Naive thymus-derived CD8-positive, alpha-beta T cell (primary cell): ENCODE data around the gene ATP6V1G2. TPM values are rescaled to one million over a fixed set of nuclear protein-coding genes. Genes with fewer than 3 reads are reported as not detected.

ENCODE experiments used
- ATAC-seq, 2 donors: fragments of 150-1000 bp; cut with Tn5 transposase in 1 of 2; sonication (Bioruptor Pico), chemical (Tn5 transposase) in 1 of 2; 1 replicate in 1 of 2; 2 replicates in 1 of 2; pipeline ENCODE4 v1.10.0; 2021; ENCODE audit warnings: mild to moderate bottlenecking in 2 of 2, moderate library complexity in 2 of 2
- POLR2A ChIA-PET: fragments of 350-600 bp; sonication (Branson Sonifier 250); formaldehyde crosslinking; loops from one replicate; lab custom pipeline; 2021; ENCODE audit warnings: antibody characterized with exemption; lab: Charles Lee
- DNase-seq, 10 donors: peaks; one replicate each; pipeline versions ENCODE4 v3.0.0 to v3.0.0-alpha.2; 2020 to 2022
- H3K27ac Mint-ChIP-seq, 10 donors: one replicate each; pipeline ENCODE4 v1.8.0; 2020 to 2022; ENCODE audit warnings: mild to moderate bottlenecking in 10 of 10, mixed read lengths in 10 of 10, moderate library complexity in 4 of 10, inconsistent platforms in 1 of 10
- H3K27me3 Mint-ChIP-seq, 5 donors: one replicate each; pipeline ENCODE4 v1.8.0; 2021 to 2022; ENCODE audit warnings: mixed read lengths in 5 of 5
- H3K36me3 Mint-ChIP-seq, 3 donors: one replicate each; pipeline ENCODE4 v1.8.0; 2020 to 2022; ENCODE audit warnings: mixed read lengths in 3 of 3, mild to moderate bottlenecking in 2 of 3, inconsistent platforms in 1 of 3
- H3K4me1 Mint-ChIP-seq, 4 donors: one replicate each; pipeline ENCODE4 v1.8.0; 2021 to 2022; ENCODE audit warnings: mixed read lengths in 4 of 4
- H3K4me3 Mint-ChIP-seq, 10 donors: one replicate each; pipeline ENCODE4 v1.8.0; 2020 to 2022; ENCODE audit warnings: mild to moderate bottlenecking in 10 of 10, mixed read lengths in 10 of 10, moderate library complexity in 6 of 10, inconsistent platforms in 1 of 10
- H3K9me3 Mint-ChIP-seq, 9 donors: one replicate each; pipeline ENCODE4 v1.8.0; 2020 to 2022; ENCODE audit warnings: mixed read lengths in 9 of 9, mild to moderate bottlenecking in 3 of 9, inconsistent platforms in 1 of 9, moderate library complexity in 1 of 9
- polyA plus RNA-seq, 3 donors: library from polyadenylated mRNA; unstranded; fragments of 300-500 nt; fragmentation: Illumina TruSeq; gene quantifications; one replicate each; pipeline ENCODE4 v1.2.3, GENCODE V29; 2021
- total RNA-seq, 8 experiments: library from RNA in 2 of 8; stranded (reverse) in 2 of 8; gene quantifications; one replicate each; pipeline ENCODE4 v1.2.3 and lab custom pipeline; 2021 to 2026

ATP6V1G2 gene
- total and polyA plus RNA-seq, 5 experiments from 2014 or later, result 0.55 to 7.9 (median 4.2) TPM; not detected in 1

GRCh38 chr6:31534011-31534410, 12.4 kb downstream of the ATP6V1G2 start:
- H3K9me3 Mint-ChIP-seq, result no peaks in the 10 kb centered on the region
- ATAC-seq (no peak), DNase-seq (no peak)
- H3K36me3 Mint-ChIP-seq, result peaks cover 12 to 93% (median 27%) of the 10 kb centered on the region in 3 donors
- H3K27me3 Mint-ChIP-seq, result no peaks in the 10 kb centered on the region
- POLR2A ChIA-PET, result no interaction called here
- H3K4me3 Mint-ChIP-seq, result no peak overlapping the region
- H3K4me1 Mint-ChIP-seq, result peaks cover 10 to 51% (median 44%) of the 10 kb centered on the region in 4 donors
- H3K27ac Mint-ChIP-seq, result peak overlapping the region in 4 of 10 donors; percentile 3 to 51 (median 24)

GRCh38 chr6:31533455-31533841, 13.0 kb downstream of the ATP6V1G2 start:
- Mint-ChIP-seq H3K4me1 (peaks cover 4 to 47% (median 38%) of the 10 kb centered on the region in 4 donors), H3K9me3 (no peaks in the 10 kb centered on the region), H3K4me3 (no peak overlapping the region), H3K27me3 (no peaks in the 10 kb centered on the region), H3K36me3 (peaks cover 12 to 91% (median 27%) of the 10 kb centered on the region in 3 donors), H3K27ac (peak overlapping the region in 2 of 10 donors; percentile 27 to 71)
- ATAC-seq (no peak), DNase-seq (no peak)
- POLR2A ChIA-PET, result no interaction called here

GRCh38 chr6:31532644-31533454, 13.6 kb downstream of the ATP6V1G2 start:
- Mint-ChIP-seq H3K36me3 (peaks cover 12 to 89% (median 24%) of the 10 kb centered on the region in 3 donors), H3K4me3 (no peak overlapping the region), H3K27me3 (no peaks in the 10 kb centered on the region), H3K4me1 (peaks cover 2 to 46% (median 33%) of the 10 kb centered on the region in 4 donors), H3K9me3 (no peaks in the 10 kb centered on the region), H3K27ac (peak overlapping the region in 4 of 10 donors; percentile 9 to 71 (median 52))
- POLR2A ChIA-PET, result interaction anchor here (0.5 to 1.6 kb wide), 3 partner anchors 8 to 436 kb away, joined by 4 to 7 read pairs (median 4); partner anchors contain the start of gene DDX39B
- no peak for DNase-seq
- no peak for ATAC-seq

DNA sequence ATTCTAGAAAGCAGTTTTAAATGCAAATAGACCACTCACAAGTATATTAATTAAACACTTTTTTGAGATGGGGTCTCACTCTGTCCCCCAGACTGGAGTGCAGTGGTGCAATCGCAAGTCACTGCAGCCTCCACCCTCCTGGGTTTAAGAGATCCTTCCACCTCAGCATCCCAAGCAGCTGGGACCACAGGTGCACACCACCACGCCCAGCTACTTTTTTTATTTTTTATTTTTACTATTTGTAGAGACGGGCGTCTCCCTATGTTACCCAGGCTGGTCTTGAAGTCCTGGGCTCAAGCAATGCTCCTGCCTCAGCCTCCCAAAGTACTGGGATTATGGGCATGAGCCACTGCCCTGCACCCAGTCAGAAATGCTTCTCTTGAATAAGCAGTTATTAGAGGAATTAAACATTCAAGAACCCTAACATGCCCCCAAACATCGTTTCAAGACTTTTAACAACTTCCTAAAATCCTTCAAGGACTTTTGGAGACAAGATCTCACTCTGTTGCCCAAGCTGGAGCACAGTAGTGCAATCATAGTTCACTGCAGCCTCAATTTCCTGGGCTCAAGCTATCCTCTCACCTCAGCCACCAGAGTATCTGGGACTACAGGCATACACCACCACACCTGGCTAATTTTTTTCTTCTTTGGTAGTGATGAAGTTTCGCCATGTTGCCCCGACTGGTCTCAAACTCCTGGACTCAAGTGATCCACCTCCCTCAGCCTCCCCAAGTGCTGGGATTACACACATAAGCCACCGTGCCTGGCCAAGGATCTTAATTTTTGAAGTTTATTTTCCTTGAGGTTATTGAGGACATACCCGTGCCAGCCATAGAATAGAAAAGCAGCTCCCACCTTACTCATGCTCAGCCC, 14.4 kb downstream of the ATP6V1G2 start:
- POLR2A ChIA-PET, result interaction anchor here (0.5 to 1.6 kb wide), 4 partner anchors 9 to 435 kb away, joined by 3 to 7 read pairs (median 4); partner anchors contain the start of gene DDX39B
- Mint-ChIP-seq H3K9me3 (no peaks in the 10 kb centered on the region), H3K4me1 (peaks cover 2 to 42% (median 29%) of the 10 kb centered on the region in 4 donors), H3K4me3 (no peak overlapping the region), H3K27me3 (no peaks in the 10 kb centered on the region), H3K27ac (peak overlapping the region in 4 of 10 donors; percentile 9 to 58 (median 39)), H3K36me3 (peaks cover 12 to 81% (median 24%) of the 10 kb centered on the region in 3 donors)
- no peak for ATAC-seq
- DNase-seq, result no peak

DNA sequence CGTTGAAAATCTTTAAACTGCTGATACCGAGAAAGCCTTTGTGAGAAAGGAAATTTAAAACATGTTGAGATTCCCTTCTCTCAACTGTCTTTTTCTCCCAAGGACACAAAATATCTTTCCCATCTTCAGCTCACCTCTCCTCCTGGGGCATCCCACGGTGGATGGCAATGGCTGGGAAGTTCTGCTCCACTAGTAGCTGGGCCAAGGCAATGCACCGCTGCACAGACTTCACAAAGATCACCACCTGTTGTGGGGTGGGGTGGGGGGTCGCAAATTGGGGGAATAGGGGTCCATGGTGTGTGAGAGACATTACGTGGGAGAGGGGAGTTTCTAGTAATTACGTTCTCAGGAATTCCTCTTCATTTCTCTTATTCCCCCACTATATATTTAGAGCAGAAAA, 15.2 kb downstream of the ATP6V1G2 start:
- Mint-ChIP-seq H3K27ac (peak overlapping the region in 3 of 10 donors; percentile 18 to 57 (median 29)), H3K4me3 (no peak overlapping the region), H3K27me3 (no peaks in the 10 kb centered on the region), H3K9me3 (no peaks in the 10 kb centered on the region), H3K36me3 (peaks cover 9 to 74% (median 24%) of the 10 kb centered on the region in 3 donors), H3K4me1 (peaks cover 2 to 37% (median 24%) of the 10 kb centered on the region in 4 donors)
- DNase-seq, result no peak
- POLR2A ChIA-PET, result interaction anchor here (0.6 to 1.6 kb wide), 3 partner anchors 10 to 22 kb away, joined by 3 to 7 read pairs (median 5); partner anchors contain the start of gene DDX39B
- ATAC-seq, result no peak

GRCh38 chr6:31530659-31531058, 15.7 kb downstream of the ATP6V1G2 start:
- no peak for ATAC-seq
- Mint-ChIP-seq H3K27me3 (no peaks in the 10 kb centered on the region), H3K27ac (peak overlapping the region in 4 of 10 donors; percentile 29 to 88 (median 58)), H3K4me1 (peaks cover 2 to 32% (median 19%) of the 10 kb centered on the region in 4 donors), H3K9me3 (no peaks in the 10 kb centered on the region), H3K36me3 (peaks cover 4 to 69% (median 21%) of the 10 kb centered on the region in 3 donors), H3K4me3 (no peak overlapping the region)
- POLR2A ChIA-PET, result interaction anchor here (0.7 kb wide), 1 partner anchor 12 kb away, joined by 3 read pairs; no protein-coding TSS in a partner anchor
- no peak for DNase-seq

DNA sequence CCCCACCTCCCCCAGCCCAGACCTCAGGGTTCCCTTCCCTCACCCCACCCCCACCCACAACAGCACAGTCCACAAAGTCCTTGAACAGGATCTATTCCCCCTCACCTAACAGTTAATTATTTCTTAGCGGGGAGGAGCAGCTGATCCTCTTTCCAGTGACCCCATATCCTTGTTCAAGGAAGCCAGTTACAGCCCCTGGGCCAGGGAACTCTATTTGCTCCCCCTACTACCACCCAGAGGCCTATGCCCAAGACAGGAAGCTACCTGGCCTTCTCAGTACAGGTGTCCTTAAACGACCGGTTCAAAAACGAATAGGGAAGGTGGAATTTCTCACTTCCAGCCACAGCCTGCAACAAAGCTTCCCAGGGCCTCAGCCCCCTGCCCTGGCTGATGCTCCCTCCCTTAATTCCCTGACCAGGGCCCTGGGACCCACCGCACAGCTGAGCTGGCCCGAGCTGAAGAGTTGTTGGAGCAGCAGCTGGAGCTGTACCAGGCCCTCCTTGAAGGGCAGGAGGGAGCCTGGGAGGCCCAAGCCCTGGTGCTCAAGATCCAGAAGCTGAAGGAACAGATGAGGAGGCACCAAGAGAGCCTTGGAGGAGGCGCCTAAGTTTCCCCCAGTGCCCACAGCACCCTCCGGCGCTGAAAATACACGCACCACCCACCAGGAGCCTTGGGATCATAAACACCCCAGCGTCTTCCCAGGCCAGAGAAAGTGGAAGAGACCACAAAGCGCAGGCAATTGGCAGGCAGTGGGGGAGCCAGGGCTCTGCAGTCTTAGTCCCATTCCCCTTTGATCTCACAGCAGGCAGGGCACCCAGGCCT, 16.9 kb downstream of the ATP6V1G2 start:
- Mint-ChIP-seq H3K4me1 (peaks cover 2 to 31% (median 13%) of the 10 kb centered on the region in 4 donors), H3K27me3 (no peaks in the 10 kb centered on the region), H3K4me3 (peak overlapping the region in 1 of 10 donors; percentile 14), H3K36me3 (peaks cover 4 to 57% (median 12%) of the 10 kb centered on the region in 3 donors), H3K27ac (peak overlapping the region in 3 of 10 donors; percentile 18 to 41 (median 37)), H3K9me3 (no peaks in the 10 kb centered on the region)
- POLR2A ChIA-PET, result interaction anchor here (1.7 to 2.5 kb wide), 2 partner anchors 9 to 11 kb away, joined by 5 to 13 read pairs; partner anchors contain the start of gene DDX39B
- ATAC-seq, result peak; percentile 18 to 33
- DNase-seq, result no peak

- no peaks in the 10 kb centered on the region for H3K27me3 Mint-ChIP-seq
- POLR2A ChIA-PET, result interaction anchor here (1.2 to 2.5 kb wide), 3 partner anchors 10 to 34 kb away, joined by 3 to 13 read pairs (median 5); partner anchors contain the start of gene DDX39B
- DNase-seq (peak in 1 of 10 donors; percentile 31), ATAC-seq (peak in 1 of 2 donors; percentile 42)
- peaks cover 2 to 31% (median 11%) of the 10 kb centered on the region in 4 donors for H3K4me1 Mint-ChIP-seq
- H3K4me3 Mint-ChIP-seq, result no peak within 1 kb of the TSS
- H3K9me3 Mint-ChIP-seq, result no peaks in the 10 kb centered on the region
- H3K27ac Mint-ChIP-seq, result peak within 1 kb of the TSS in 6 of 10 donors; percentile 31 to 68 (median 43)
- peaks cover 4 to 51% (median 10%) of the 10 kb centered on the region in 3 donors for H3K36me3 Mint-ChIP-seq
Observed at GRCh38 chr6:31528821-31529328, 17.5 kb downstream of the ATP6V1G2 start, which contains the start of gene MCCD1. Gene MCCD1 (plus strand): TSS chr6:31528962. CDS start chr6:31529015, 53 bp downstream.

GRCh38 chr6:31528307-31528777, 18.1 kb downstream of the ATP6V1G2 start:
- Mint-ChIP-seq H3K4me1 (peaks cover 1 to 27% (median 10%) of the 10 kb centered on the region in 4 donors), H3K9me3 (no peaks in the 10 kb centered on the region), H3K27me3 (no peaks in the 10 kb centered on the region), H3K36me3 (peaks cover 4 to 45% (median 8%) of the 10 kb centered on the region in 3 donors), H3K4me3 (no peak overlapping the region), H3K27ac (peak overlapping the region in 3 of 10 donors; percentile 36 to 68 (median 67))
- DNase-seq (no peak), ATAC-seq (peak; percentile 16 to 18)
- POLR2A ChIA-PET, result interaction anchor here (1.2 to 2.5 kb wide), 3 partner anchors 10 to 33 kb away, joined by 3 to 13 read pairs (median 5); partner anchors contain the start of gene DDX39B

DNA sequence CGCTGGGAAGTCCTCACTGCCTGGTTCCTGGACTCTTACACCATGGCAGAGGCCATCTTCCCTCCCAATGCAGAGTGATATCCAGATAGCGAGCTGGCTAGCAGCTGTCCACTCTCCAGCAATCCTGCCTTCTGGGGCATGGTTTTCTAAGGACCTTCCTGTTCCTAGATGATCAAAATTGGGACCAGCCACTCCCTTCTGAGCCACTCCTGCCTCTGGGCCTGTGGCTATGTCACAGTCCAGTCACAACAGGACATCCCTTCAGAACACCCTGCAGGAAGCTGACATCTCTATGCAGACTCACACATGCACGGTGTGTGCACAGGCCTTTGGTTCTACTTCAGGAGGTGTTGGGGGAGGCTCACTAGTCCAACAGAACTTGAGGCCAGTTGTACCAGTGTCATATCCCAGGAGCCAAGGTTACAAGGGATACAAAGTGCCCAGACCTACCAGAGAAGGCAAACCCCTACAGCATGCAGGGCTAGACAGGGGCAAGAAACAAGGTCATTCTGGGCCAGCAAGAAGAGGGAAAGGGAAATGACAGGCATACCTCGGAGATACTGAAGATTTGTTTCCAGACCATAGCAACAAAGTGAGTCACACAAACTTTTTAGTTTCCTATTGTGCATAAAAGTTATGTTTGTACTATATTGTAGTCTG, 20.3 kb downstream of the ATP6V1G2 start:
- POLR2A ChIA-PET, result no interaction called here
- Mint-ChIP-seq H3K27me3 (no peaks in the 10 kb centered on the region), H3K27ac (no peak overlapping the region), H3K36me3 (peaks cover 2 to 24% (median 4%) of the 10 kb centered on the region in 3 donors), H3K4me1 (peaks cover 0 to 15% (median 1%) of the 10 kb centered on the region in 4 donors), H3K4me3 (no peak overlapping the region), H3K9me3 (no peaks in the 10 kb centered on the region)
- ATAC-seq, result no peak
- no peak for DNase-seq
